Measurements from ENCODE around the gene HS1BP3. TPM values are rescaled to one million over a fixed set of nuclear protein-coding genes. Genes with fewer than 3 reads are reported as not detected.

The HS1BP3 gene
- total RNA-seq, 4 donors from 2014 or later: 30.8 to 42.7 (median 41.7) TPM

- no peaks in the 10 kb centered on the region for H3K9me3 ChIP-seq
- intact Hi-C loops (cut with DNase I): no loop called here
- 87 to 90% methylated on average over 5 to 6 of the region's 6 CpGs for WGBS, 2 donors
- H3K36me3 ChIP-seq: no peaks in the 10 kb centered on the region
- peaks cover 55% of the 10 kb centered on the region for H3K27me3 ChIP-seq
- peaks cover 20 to 32% of the 10 kb centered on the region in 2 donors for H3K4me1 ChIP-seq
- H3K4me3 ChIP-seq (replicated peaks in 1 of 3): no peak overlapping the region
- no peak overlapping the region for H3K27ac ChIP-seq
- no peak for DNase-seq
- TF ChIP-seq CTCF (IDR thresholded peaks at IDR 0.05) (no peak), POLR2A (IDR thresholded peaks at IDR 0.05) (no peak)
Observed at GRCh38 chr2:20668451-20668850, 17.6 kb upstream of the HS1BP3 start.

GRCh38 chr2:20667531-20668401 lies 16.9 kb upstream of the HS1BP3 start:
- DNase-seq: no peak
- intact Hi-C loops (cut with DNase I): no loop called here
- H3K4me3 ChIP-seq (replicated peaks in 1 of 3): no peak overlapping the region
- peaks cover 55% of the 10 kb centered on the region for H3K27me3 ChIP-seq
- 28 to 49% methylated on average over 16 to 31 of the region's 39 CpGs for WGBS, 2 donors
- H3K4me1 ChIP-seq: peaks cover 20 to 32% of the 10 kb centered on the region in 2 donors
- H3K36me3 ChIP-seq: no peaks in the 10 kb centered on the region
- H3K9me3 ChIP-seq: no peaks in the 10 kb centered on the region
- TF ChIP-seq POLR2A (IDR thresholded peaks at IDR 0.05) (no peak), CTCF (IDR thresholded peaks at IDR 0.05) (no peak)
- no peak overlapping the region for H3K27ac ChIP-seq

- intact Hi-C loops (cut with DNase I): no loop called here
- no peaks in the 10 kb centered on the region for H3K9me3 ChIP-seq
- peaks cover 18 to 32% of the 10 kb centered on the region in 2 donors for H3K4me1 ChIP-seq
- 3% methylated on average over 21 of the region's 62 CpGs; no CpG with 5 or more reads in 1 of the 2 donors for WGBS, 2 donors
- TF ChIP-seq POLR2A (IDR thresholded peaks at IDR 0.05) (no peak), CTCF (IDR thresholded peaks at IDR 0.05) (no peak)
- DNase-seq: no peak
- H3K4me3 ChIP-seq (replicated peaks in 1 of 3): peak overlapping the region in 1 of 3 donors; percentile 28
- no peak overlapping the region for H3K27ac ChIP-seq
- H3K27me3 ChIP-seq: peaks cover 50% of the 10 kb centered on the region
- no peaks in the 10 kb centered on the region for H3K36me3 ChIP-seq
Observed at GRCh38 chr2:20667151-20667530, 16.2 kb upstream of the HS1BP3 start.

GRCh38 chr2:20666304-20667150 lies 15.6 kb upstream of the HS1BP3 start, which contains the start of gene GDF7:
GDF7 (plus strand) TSS chr2:20667144; CDS start chr2:20667240, 96 bp downstream.
- no peak for TF ChIP-seq CTCF (IDR thresholded peaks at IDR 0.05)
- TF ChIP-seq POLR2A (IDR thresholded peaks at IDR 0.05): no peak
- WGBS, 2 donors: 1 to 3% methylated on average over 19 to 37 of the region's 86 CpGs
- Histone ChIP-seq H3K27ac (no peak within 1 kb of the TSS), H3K27me3 (peaks cover 47% of the 10 kb centered on the region), H3K36me3 (no peaks in the 10 kb centered on the region), H3K4me1 (peaks cover 18 to 32% of the 10 kb centered on the region in 2 donors), H3K4me3 (replicated peaks in 1 of 3) (peak within 1 kb of the TSS in 1 of 3 donors; percentile 28), H3K9me3 (no peaks in the 10 kb centered on the region)
- DNase-seq: no peak
- intact Hi-C loops (cut with DNase I): no loop called here

All from thyroid gland (tissue), 4 donors.